ENCODE data around the gene APP.

Gene APP

GRCh38 chr21:25967181-25967900, 203.2 kb downstream of the APP start:
- no peaks in the 10 kb centered on the region for H3K27me3 ChIP-seq (ENCODE audit: control insufficient read depth, low read length)
- no peaks in the 10 kb centered on the region for H3K9me2 ChIP-seq (replicated peaks; ENCODE audit: control insufficient read depth, low read length)
- no peaks in the 10 kb centered on the region for H4K20me1 ChIP-seq (ENCODE audit: control insufficient read depth, insufficient read depth, low read depth, low read length)
- peaks cover 22% of the 10 kb centered on the region for H3K4me1 ChIP-seq (ENCODE audit: control insufficient read depth, low read length)
- TF ChIP-seq CTCF (IDR thresholded peaks at IDR 0.05; ENCODE audit: low read depth, low read length, poor library complexity, severe bottlenecking): no peak
- no peak for TF ChIP-seq EZH2phosphoT487 (IDR thresholded peaks at IDR 0.05; ENCODE audit: borderline replicate concordance, low read length)
- H3F3A ChIP-seq (ENCODE audit: control insufficient read depth, insufficient read depth): no peaks in the 10 kb centered on the region
- H3K79me2 ChIP-seq (ENCODE audit: control insufficient read depth, low read length): no peaks in the 10 kb centered on the region
- H3K4me2 ChIP-seq (ENCODE audit: low read length): peak overlapping the region; percentile 61
- H3K27ac ChIP-seq (ENCODE audit: low read depth, low read length): peak overlapping the region; percentile 80
- peak overlapping the region; percentile 56 for H3K4me3 ChIP-seq (ENCODE audit: low read length)
- H3K36me3 ChIP-seq (ENCODE audit: control insufficient read depth, low read length): peaks cover 5% of the 10 kb centered on the region; the same call in 1 of the 2 replicates
- no peaks in the 10 kb centered on the region; the same call in 1 of the 2 replicates for H3K9me3 ChIP-seq (ENCODE audit: control insufficient read depth, insufficient read depth, low read length)

GRCh38 chr21:25965951-25966707, 204.4 kb downstream of the APP start:
- TF ChIP-seq EZH2phosphoT487 (IDR thresholded peaks at IDR 0.05; ENCODE audit: borderline replicate concordance, low read length) (no peak), CTCF (IDR thresholded peaks at IDR 0.05; ENCODE audit: low read depth, low read length, poor library complexity, severe bottlenecking) (no peak)
- H3K79me2 ChIP-seq (ENCODE audit: control insufficient read depth, low read length): no peaks in the 10 kb centered on the region
- H3F3A ChIP-seq (ENCODE audit: control insufficient read depth, insufficient read depth): no peaks in the 10 kb centered on the region

GRCh38 chr21:25964926-25965325, 205.6 kb downstream of the APP start:
- Histone ChIP-seq H3K27me3 (ENCODE audit: control insufficient read depth, low read length) (no peaks in the 10 kb centered on the region), H3K79me2 (ENCODE audit: control insufficient read depth, low read length) (no peaks in the 10 kb centered on the region), H3K4me1 (ENCODE audit: control insufficient read depth, low read length) (peaks cover 42% of the 10 kb centered on the region), H3K36me3 (ENCODE audit: control insufficient read depth, low read length) (peaks cover 5% of the 10 kb centered on the region; the same call in 1 of the 2 replicates), H3K9me2 (replicated peaks; ENCODE audit: control insufficient read depth, low read length) (no peaks in the 10 kb centered on the region), H3F3A (ENCODE audit: control insufficient read depth, insufficient read depth) (no peaks in the 10 kb centered on the region), H3K4me2 (ENCODE audit: low read length) (no peak overlapping the region), H3K4me3 (ENCODE audit: low read length) (no peak overlapping the region), H3K27ac (ENCODE audit: low read depth, low read length) (no peak overlapping the region), H4K20me1 (ENCODE audit: control insufficient read depth, insufficient read depth, low read depth, low read length) (no peaks in the 10 kb centered on the region), H3K9me3 (ENCODE audit: control insufficient read depth, insufficient read depth, low read length) (no peaks in the 10 kb centered on the region; the same call in 1 of the 2 replicates)
- TF ChIP-seq CTCF (IDR thresholded peaks at IDR 0.05; ENCODE audit: low read depth, low read length, poor library complexity, severe bottlenecking) (no peak), EZH2phosphoT487 (IDR thresholded peaks at IDR 0.05; ENCODE audit: borderline replicate concordance, low read length) (no peak)

More at GRCh38 chr21:25965951-25966707, 204.4 kb downstream of the APP start:
- no peak overlapping the region for H3K4me3 ChIP-seq (ENCODE audit: low read length)
- no peaks in the 10 kb centered on the region for H4K20me1 ChIP-seq (ENCODE audit: control insufficient read depth, insufficient read depth, low read depth, low read length)
- H3K9me3 ChIP-seq (ENCODE audit: control insufficient read depth, insufficient read depth, low read length): no peaks in the 10 kb centered on the region; the same call in 1 of the 2 replicates
- no peaks in the 10 kb centered on the region for H3K27me3 ChIP-seq (ENCODE audit: control insufficient read depth, low read length)
- H3K4me2 ChIP-seq (ENCODE audit: low read length): no peak overlapping the region
- H3K27ac ChIP-seq (ENCODE audit: low read depth, low read length): no peak overlapping the region
- H3K4me1 ChIP-seq (ENCODE audit: control insufficient read depth, low read length): peaks cover 34% of the 10 kb centered on the region
- no peaks in the 10 kb centered on the region for H3K9me2 ChIP-seq (replicated peaks; ENCODE audit: control insufficient read depth, low read length)
- H3K36me3 ChIP-seq (ENCODE audit: control insufficient read depth, low read length): peaks cover 5% of the 10 kb centered on the region; the same call in 1 of the 2 replicates

Data from DOHH2 (cell line).